Mammary epithelial cell (primary cell): ENCODE results near the gene IFNGR1.

Experiments
- EZH2 ChIP-seq: IDR thresholded peaks from 2 replicates; pipeline ENCODE4 v1.6.1; 2012; ENCODE audit warnings: low read length, inconsistent platforms, borderline replicate concordance
- TF ChIP-seq, protein P1 (sequence below), 2 donors: IDR thresholded peaks in 1 of 2; conservative IDR thresholded peaks in 1 of 2; 2 replicates each; pipeline ENCODE4 v1.5.1; 2011 to 2012; ENCODE audit warnings: inconsistent platforms in 2 of 2, low read length in 2 of 2, mild to moderate bottlenecking in 2 of 2, control low read depth in 1 of 2, low read depth in 1 of 2; ENCODE audit not compliant: insufficient read depth in 1 of 2; ENCODE audit errors: extremely low read depth in 1 of 2

DNA sequence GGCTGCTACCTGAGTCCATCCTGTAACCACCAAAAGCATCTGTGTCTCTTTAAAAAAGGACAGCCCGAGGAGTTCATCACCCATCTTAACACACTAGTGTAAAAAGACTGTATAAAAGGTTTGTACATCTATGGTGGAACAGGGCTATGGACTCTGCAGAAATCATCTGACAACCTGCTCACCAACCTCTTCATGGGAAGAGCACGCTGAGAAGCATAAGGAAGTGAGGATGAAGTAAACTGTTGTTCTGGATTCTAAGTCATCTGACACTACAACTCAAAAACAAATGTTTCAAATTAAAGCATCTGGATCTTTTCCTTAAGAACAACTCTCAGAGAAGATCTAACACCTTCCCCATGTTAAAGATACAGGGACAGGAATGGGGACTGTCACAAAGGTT is 5.4 kb downstream of the IFNGR1 start:
- TF ChIP-seq, protein P1, sequence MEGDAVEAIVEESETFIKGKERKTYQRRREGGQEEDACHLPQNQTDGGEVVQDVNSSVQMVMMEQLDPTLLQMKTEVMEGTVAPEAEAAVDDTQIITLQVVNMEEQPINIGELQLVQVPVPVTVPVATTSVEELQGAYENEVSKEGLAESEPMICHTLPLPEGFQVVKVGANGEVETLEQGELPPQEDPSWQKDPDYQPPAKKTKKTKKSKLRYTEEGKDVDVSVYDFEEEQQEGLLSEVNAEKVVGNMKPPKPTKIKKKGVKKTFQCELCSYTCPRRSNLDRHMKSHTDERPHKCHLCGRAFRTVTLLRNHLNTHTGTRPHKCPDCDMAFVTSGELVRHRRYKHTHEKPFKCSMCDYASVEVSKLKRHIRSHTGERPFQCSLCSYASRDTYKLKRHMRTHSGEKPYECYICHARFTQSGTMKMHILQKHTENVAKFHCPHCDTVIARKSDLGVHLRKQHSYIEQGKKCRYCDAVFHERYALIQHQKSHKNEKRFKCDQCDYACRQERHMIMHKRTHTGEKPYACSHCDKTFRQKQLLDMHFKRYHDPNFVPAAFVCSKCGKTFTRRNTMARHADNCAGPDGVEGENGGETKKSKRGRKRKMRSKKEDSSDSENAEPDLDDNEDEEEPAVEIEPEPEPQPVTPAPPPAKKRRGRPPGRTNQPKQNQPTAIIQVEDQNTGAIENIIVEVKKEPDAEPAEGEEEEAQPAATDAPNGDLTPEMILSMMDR (conservative IDR thresholded peaks at IDR 0.05 in 1 of 2, IDR thresholded peaks at IDR 0.05 in 1 of 2; ENCODE audit: extremely low read depth in 1 of 2, insufficient read depth in 1 of 2, low read depth in 1 of 2, low read length in 2 of 2), result no peak
- no peak for TF ChIP-seq EZH2
